GM12864 (cell line): ENCODE results near the gene B4GALNT3.

Experiments
- DNase-seq: peaks from one replicate; pipeline ENCODE4 v3.0.0-alpha.2; 2011; ENCODE audit warnings: low read depth
- H3K4me3 ChIP-seq: 2 replicates; pipeline ENCODE4 v1.5.1; 2011; ENCODE audit warnings: mild to moderate bottlenecking, low read depth, low read length, control low read depth
- CTCF ChIP-seq: IDR thresholded peaks from 2 replicates; pipeline ENCODE4 v1.5.1; 2011; ENCODE audit warnings: low read depth, mild to moderate bottlenecking, moderate library complexity, low read length, control low read depth, inconsistent platforms; ENCODE audit errors: missing control alignments

Gene B4GALNT3

DNA sequence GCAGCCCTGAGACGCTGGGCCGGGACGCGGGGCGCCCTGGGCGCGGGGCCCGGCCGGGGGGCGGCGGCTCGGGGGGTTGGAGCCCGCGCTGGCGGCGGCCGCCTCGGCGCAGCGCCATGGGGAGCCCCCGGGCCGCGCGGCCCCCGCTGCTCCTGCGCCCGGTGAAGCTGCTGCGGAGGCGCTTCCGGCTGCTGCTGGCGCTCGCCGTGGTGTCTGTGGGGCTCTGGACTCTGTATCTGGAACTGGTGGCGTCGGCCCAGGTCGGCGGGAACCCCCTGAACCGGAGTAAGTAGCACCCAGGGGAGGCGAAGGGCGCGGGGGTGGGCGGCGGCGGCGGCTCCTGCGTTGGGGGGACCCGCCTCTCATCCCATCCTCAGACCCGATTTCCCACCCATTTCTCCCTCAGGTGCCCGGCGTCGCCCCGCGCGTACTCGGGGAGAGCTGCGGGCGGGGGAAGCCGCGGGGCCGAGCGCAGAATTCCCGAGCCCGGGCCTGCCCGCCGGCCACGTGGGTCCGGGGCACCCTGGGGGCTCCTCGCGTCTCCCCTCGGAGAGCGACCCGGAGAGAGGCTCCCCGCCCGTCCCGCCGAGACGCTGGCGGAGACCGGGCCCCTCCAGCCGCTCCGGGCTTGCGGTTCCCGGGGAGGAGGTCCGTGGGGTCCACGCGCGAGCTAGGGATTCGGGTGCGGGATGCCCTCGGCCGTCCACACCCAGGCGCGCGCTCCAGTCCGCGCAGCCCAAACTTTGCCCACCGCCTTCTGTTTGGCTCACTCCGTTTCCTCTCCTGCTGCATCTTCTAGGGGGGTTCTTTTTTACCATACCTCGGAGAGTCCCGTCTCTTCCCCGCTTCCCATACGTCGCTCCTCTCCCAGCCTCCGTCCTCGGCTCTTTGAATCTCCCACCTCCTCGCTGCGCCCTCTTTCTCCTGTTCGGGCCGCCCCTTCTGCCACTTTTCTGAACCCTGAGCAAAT lies 807 bp downstream of the B4GALNT3 start:
- no peak for DNase-seq
- no peak for TF ChIP-seq CTCF
- peak overlapping the region; percentile 35 for H3K4me3 ChIP-seq

- no peak for DNase-seq
- TF ChIP-seq CTCF = no peak
- H3K4me3 ChIP-seq = no peak overlapping the region
Measured at GRCh38 chr12:461425-461824, 1.7 kb downstream of the B4GALNT3 start.

DNA sequence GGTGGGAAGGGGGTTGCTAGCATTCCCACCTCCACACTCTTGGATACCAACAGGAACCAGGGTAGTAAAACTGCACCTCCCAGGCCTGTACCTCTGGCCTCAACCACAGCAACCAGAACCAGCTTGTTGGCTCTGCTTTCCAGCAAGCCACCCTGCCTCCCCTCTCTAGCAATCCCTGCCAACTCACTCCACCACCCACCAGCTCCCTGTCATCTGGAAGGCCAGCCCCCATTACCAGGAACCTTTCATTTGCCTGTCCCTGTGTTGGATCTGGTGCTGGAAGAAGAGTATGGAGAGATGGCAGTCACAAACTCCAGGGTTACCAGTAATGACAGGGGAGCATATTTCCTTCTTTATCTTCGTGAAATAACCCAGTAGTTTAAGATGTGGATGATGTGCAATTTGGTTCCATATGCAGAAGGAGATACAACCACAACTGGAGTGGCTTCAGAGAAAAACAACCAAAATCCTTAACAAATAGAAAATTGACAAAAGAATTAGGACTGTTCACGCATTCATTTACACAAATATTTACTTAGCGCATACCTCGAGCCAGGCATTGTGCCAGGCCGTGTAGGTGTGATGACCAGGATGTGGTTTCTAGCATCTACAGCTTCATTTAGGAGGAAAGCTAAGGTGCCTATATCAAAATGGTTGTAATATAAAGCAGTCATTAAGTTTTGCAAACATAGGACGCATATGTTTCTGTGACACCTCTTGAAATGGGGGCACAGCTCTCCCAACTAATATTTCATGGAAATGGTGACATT lies 3.4 kb downstream of the B4GALNT3 start:
- DNase-seq = no peak
- no peak for TF ChIP-seq CTCF
- no peak overlapping the region for H3K4me3 ChIP-seq

DNA sequence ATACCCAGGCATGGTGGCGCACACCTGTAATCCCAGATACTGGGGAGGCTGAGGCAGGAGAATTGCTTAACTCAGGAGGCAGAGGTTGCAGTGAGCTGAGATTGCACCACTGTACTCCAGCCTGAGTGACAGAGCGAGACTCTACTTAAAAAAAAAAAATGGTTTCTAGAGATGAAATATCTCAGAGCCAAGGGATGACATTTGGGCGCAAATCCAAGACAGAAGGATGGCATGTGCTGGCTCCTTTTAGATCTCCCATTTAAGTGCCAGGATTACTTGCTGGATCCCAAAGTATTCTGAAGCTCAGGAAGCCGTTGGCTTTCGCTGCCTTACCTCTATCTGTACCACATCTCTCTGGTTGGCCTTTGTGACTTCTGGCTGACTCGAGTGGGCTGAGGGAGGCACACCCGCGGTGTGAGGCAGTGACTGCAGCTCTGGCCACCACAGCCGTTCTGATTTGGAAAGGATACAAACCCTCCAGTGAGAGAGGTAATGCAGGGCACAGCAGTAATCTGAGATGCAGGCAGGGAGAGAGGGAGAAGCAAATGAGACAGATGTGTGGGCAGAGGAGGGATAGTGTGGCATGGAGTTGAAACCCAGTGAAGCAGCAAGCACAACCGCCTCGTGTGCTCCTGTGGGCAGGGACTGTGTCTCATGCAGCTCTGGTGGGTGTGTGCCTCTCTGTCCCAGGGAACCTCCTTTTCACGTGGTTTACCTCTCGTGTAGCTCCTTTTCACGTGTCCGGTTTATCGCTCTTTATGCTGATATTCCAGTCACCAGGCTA lies 4.9 kb downstream of the B4GALNT3 start:
- no peak for TF ChIP-seq CTCF
- H3K4me3 ChIP-seq = no peak overlapping the region
- no peak for DNase-seq

- DNase-seq = no peak
- TF ChIP-seq CTCF = no peak
- H3K4me3 ChIP-seq = no peak overlapping the region
Measured at GRCh38 chr12:466039-466438, 6.3 kb downstream of the B4GALNT3 start.

GRCh38 chr12:466762-467161 lies 7.0 kb downstream of the B4GALNT3 start:
- no peak overlapping the region for H3K4me3 ChIP-seq
- no peak for DNase-seq
- TF ChIP-seq CTCF = no peak
